ENCODE results near the gene OCRL.
"Not testable (repeated sequence)": the region's sequence is repeated elsewhere in the genome, so short reads cannot be mapped to it uniquely, and the experiment has no call there.

The OCRL gene

DNA sequence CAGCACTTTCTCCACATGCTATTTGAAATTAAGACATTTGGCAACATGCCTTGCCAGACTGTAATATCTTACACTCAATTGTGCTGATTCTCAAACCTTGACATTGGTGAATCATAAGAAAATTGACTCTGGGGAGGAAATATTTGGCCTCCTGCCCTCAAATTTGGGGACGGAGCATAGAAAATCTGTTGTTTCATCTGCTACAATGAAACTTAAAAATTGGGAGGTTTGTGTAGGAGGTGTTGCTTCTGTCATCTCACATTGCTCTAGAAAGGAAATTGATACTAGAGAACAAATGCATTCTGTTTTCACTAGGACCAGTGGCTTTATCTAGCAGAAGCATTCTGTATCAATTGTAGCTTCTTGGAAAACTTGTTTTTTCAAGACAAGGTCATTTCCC is 5.3 kb downstream of the OCRL start:
- Histone ChIP-seq H3K4me1 (ENCODE audit: control insufficient read depth, low read length) (peaks cover 6% of the 10 kb centered on the region; the same call in 1 of the 2 replicates), H3K27ac (ENCODE audit: low read depth, low read length) (no peak overlapping the region), H4K20me1 (ENCODE audit: control insufficient read depth, insufficient read depth, low read depth, low read length) (no peaks in the 10 kb centered on the region), H3K27me3 (ENCODE audit: control insufficient read depth, low read length) (no peaks in the 10 kb centered on the region), H3K4me3 (ENCODE audit: low read length) (no peak overlapping the region), H3F3A (ENCODE audit: control insufficient read depth, insufficient read depth) (no peaks in the 10 kb centered on the region), H3K36me3 (ENCODE audit: control insufficient read depth, low read length) (no peaks in the 10 kb centered on the region), H3K4me2 (ENCODE audit: low read length) (no peak overlapping the region), H3K79me2 (ENCODE audit: control insufficient read depth, low read length) (peaks cover 2% of the 10 kb centered on the region; the same call in 1 of the 2 replicates), H3K9me2 (replicated peaks; ENCODE audit: control insufficient read depth, low read length) (no peaks in the 10 kb centered on the region), H3K9me3 (ENCODE audit: control insufficient read depth, insufficient read depth, low read length) (no peaks in the 10 kb centered on the region)
- TF ChIP-seq EZH2phosphoT487 (IDR thresholded peaks at IDR 0.05; ENCODE audit: borderline replicate concordance, low read length) = no peak
- TF ChIP-seq, protein P1, sequence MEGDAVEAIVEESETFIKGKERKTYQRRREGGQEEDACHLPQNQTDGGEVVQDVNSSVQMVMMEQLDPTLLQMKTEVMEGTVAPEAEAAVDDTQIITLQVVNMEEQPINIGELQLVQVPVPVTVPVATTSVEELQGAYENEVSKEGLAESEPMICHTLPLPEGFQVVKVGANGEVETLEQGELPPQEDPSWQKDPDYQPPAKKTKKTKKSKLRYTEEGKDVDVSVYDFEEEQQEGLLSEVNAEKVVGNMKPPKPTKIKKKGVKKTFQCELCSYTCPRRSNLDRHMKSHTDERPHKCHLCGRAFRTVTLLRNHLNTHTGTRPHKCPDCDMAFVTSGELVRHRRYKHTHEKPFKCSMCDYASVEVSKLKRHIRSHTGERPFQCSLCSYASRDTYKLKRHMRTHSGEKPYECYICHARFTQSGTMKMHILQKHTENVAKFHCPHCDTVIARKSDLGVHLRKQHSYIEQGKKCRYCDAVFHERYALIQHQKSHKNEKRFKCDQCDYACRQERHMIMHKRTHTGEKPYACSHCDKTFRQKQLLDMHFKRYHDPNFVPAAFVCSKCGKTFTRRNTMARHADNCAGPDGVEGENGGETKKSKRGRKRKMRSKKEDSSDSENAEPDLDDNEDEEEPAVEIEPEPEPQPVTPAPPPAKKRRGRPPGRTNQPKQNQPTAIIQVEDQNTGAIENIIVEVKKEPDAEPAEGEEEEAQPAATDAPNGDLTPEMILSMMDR (IDR thresholded peaks at IDR 0.05; ENCODE audit: low read depth, low read length, poor library complexity, severe bottlenecking) = no peak

DNA sequence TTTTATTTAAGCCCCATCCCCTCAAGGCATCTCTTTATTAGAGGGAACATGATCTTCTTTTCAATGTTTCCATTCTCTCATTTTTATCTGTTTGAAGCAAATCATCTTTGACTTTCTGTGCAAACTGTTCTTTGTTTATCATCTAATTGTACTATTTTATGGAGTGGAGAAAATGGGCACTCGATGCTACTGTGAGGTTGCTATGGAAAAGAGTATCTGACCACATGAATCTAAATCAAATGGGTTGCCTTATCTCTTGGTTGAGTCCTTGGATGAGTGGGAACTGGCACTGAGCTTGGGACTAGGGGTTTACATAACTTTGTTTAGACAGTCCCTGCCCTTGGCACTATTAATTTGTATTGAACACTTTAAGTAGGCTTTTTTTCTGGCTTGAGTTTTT is 9.1 kb downstream of the OCRL start:
- Histone ChIP-seq H3K79me2 (ENCODE audit: control insufficient read depth, low read length) (no peaks in the 10 kb centered on the region), H3K9me2 (replicated peaks; ENCODE audit: control insufficient read depth, low read length) (no peaks in the 10 kb centered on the region), H3K27ac (ENCODE audit: low read depth, low read length) (no peak overlapping the region), H3K4me2 (ENCODE audit: low read length) (no peak overlapping the region), H3F3A (ENCODE audit: control insufficient read depth, insufficient read depth) (no peaks in the 10 kb centered on the region), H3K4me1 (ENCODE audit: control insufficient read depth, low read length) (peaks cover 7% of the 10 kb centered on the region), H3K4me3 (ENCODE audit: low read length) (no peak overlapping the region), H3K27me3 (ENCODE audit: control insufficient read depth, low read length) (no peaks in the 10 kb centered on the region), H4K20me1 (ENCODE audit: control insufficient read depth, insufficient read depth, low read depth, low read length) (no peaks in the 10 kb centered on the region), H3K9me3 (ENCODE audit: control insufficient read depth, insufficient read depth, low read length) (no peaks in the 10 kb centered on the region), H3K36me3 (ENCODE audit: control insufficient read depth, low read length) (no peaks in the 10 kb centered on the region)
- no peak for TF ChIP-seq EZH2phosphoT487 (IDR thresholded peaks at IDR 0.05; ENCODE audit: borderline replicate concordance, low read length)
- TF ChIP-seq, protein P1 (IDR thresholded peaks at IDR 0.05; ENCODE audit: low read depth, low read length, poor library complexity, severe bottlenecking) = no peak

DNA sequence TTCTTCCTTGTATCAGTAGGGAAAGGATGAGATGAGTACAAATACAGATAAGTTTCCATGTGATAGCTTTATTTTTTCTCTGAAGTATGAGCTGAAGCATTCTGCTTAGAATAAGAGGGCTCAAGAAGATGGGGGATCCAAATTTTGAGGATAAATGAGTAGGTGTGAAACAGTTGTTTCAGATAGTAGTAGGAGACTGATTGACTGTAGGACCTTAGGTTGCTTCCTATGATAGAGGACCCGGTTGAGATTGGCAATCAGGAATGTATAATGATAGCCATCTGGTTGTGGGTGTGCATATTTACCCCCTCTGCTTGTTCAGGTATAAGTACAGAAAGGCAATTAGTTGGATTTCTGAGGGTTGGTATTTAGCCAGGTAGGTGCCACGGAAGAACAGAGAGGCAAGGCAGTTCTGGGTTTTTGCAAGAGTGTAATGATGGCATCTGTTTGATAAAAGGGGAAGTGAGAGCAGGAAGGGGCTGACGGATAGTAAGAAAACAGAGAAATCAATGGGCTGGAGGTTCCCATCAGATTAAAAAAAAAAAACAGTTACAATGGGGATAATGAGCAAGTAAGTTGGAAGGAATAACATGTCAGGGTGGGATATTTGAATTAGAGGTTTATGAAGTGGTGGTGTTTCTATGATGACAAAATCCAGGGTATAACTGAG is 13.7 kb downstream of the OCRL start:
- H3K36me3 ChIP-seq (ENCODE audit: control insufficient read depth, low read length) = peaks cover under 1% of the 10 kb centered on the region; the same call in 1 of the 2 replicates
- H3F3A ChIP-seq (ENCODE audit: control insufficient read depth, insufficient read depth) = no peaks in the 10 kb centered on the region
- H3K9me3 ChIP-seq (ENCODE audit: control insufficient read depth, insufficient read depth, low read length) = no peaks in the 10 kb centered on the region
- H4K20me1 ChIP-seq (ENCODE audit: control insufficient read depth, insufficient read depth, low read depth, low read length) = no peaks in the 10 kb centered on the region
- H3K4me1 ChIP-seq (ENCODE audit: control insufficient read depth, low read length) = peaks cover 23% of the 10 kb centered on the region
- TF ChIP-seq, protein P1 (IDR thresholded peaks at IDR 0.05; ENCODE audit: low read depth, low read length, poor library complexity, severe bottlenecking) = no peak
- no peak for TF ChIP-seq EZH2phosphoT487 (IDR thresholded peaks at IDR 0.05; ENCODE audit: borderline replicate concordance, low read length)
- no peaks in the 10 kb centered on the region for H3K79me2 ChIP-seq (ENCODE audit: control insufficient read depth, low read length)
- H3K4me3 ChIP-seq (ENCODE audit: low read length) = peak overlapping the region; percentile 14; the same call in 1 of the 2 replicates
- no peaks in the 10 kb centered on the region for H3K27me3 ChIP-seq (ENCODE audit: control insufficient read depth, low read length)
- 0 out of 2 replicates have a peak overlapping the region, but pooled peaks have one; percentile 6 for H3K27ac ChIP-seq (ENCODE audit: low read depth, low read length)
- peak overlapping the region; percentile 53 for H3K4me2 ChIP-seq (ENCODE audit: low read length)
- H3K9me2 ChIP-seq (replicated peaks; ENCODE audit: control insufficient read depth, low read length) = no peaks in the 10 kb centered on the region

DNA sequence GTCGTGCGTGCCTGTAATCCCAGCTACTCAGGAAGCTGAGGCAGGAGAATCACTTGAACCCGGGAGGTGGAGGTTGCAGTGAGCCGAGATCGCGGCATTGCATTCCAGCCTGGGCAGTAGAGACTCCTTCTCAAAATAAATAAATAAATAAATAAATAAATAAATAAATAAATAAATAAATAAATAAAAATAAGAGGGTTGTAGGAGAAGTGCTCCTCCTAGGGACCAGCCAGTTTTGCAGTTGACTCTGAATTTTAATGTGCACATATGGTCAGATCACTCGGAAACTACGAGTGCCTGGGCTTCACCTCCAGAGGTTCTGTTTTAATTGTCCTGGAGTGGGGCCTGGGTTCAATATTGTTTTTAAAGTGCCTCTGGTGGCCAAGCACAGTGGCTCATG is 14.8 kb downstream of the OCRL start:
- H3K4me3 ChIP-seq (ENCODE audit: low read length); H3K27me3 ChIP-seq (ENCODE audit: control insufficient read depth, low read length); H3K4me2 ChIP-seq (ENCODE audit: low read length); H3K9me2 ChIP-seq (replicated peaks; ENCODE audit: control insufficient read depth, low read length); H3K36me3 ChIP-seq (ENCODE audit: control insufficient read depth, low read length); H3K27ac ChIP-seq (ENCODE audit: low read depth, low read length); H3K9me3 ChIP-seq (ENCODE audit: control insufficient read depth, insufficient read depth, low read length); H3F3A ChIP-seq (ENCODE audit: control insufficient read depth, insufficient read depth); H4K20me1 ChIP-seq (ENCODE audit: control insufficient read depth, insufficient read depth, low read depth, low read length); H3K79me2 ChIP-seq (ENCODE audit: control insufficient read depth, low read length): not testable (repeated sequence)
- peaks cover 23% of the 10 kb centered on the region for H3K4me1 ChIP-seq (ENCODE audit: control insufficient read depth, low read length)

Data from DOHH2 (cell line).